ENCODE results near the gene TLE6.

GRCh38 chr19:3019211-3019854, 42.0 kb downstream of the TLE6 start:
- TF ChIP-seq CTCF (IDR thresholded peaks at IDR 0.05 in 8 of 11, conservative IDR thresholded peaks at IDR 0.05 in 3 of 11) (no peak), POLR2A (IDR thresholded peaks at IDR 0.05) (no peak), POLR2AphosphoS5 (IDR thresholded peaks at IDR 0.05) (no peak)
